A673 (cell line): ENCODE measurements around the gene ZNF428.

ENCODE experiments used
- EZH2 ChIP-seq: fragments of 200-600 bp; sonication (generic); IDR thresholded peaks from 2 replicates; pipeline ENCODE4 v1.6.1; 2017; ENCODE audit warnings: borderline replicate concordance, low read depth, mild to moderate bottlenecking, mixed read lengths, antibody characterized with exemption, low read length; ENCODE audit not compliant: poor library complexity, severe bottlenecking
- TF ChIP-seq, protein P1 (sequence below): fragments of 300-800, 200-600 bp; sonication (generic); conservative IDR thresholded peaks from 2 replicates; pipeline ENCODE4 v1.5.1; 2017; ENCODE audit warnings: low read depth, mild to moderate bottlenecking, antibody characterized with exemption, low read length, moderate library complexity, mixed read lengths

GRCh38 chr19:43642531-43642930, 23.1 kb upstream of the ZNF428 start:
- TF ChIP-seq, protein P1, sequence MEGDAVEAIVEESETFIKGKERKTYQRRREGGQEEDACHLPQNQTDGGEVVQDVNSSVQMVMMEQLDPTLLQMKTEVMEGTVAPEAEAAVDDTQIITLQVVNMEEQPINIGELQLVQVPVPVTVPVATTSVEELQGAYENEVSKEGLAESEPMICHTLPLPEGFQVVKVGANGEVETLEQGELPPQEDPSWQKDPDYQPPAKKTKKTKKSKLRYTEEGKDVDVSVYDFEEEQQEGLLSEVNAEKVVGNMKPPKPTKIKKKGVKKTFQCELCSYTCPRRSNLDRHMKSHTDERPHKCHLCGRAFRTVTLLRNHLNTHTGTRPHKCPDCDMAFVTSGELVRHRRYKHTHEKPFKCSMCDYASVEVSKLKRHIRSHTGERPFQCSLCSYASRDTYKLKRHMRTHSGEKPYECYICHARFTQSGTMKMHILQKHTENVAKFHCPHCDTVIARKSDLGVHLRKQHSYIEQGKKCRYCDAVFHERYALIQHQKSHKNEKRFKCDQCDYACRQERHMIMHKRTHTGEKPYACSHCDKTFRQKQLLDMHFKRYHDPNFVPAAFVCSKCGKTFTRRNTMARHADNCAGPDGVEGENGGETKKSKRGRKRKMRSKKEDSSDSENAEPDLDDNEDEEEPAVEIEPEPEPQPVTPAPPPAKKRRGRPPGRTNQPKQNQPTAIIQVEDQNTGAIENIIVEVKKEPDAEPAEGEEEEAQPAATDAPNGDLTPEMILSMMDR = no peak
- no peak for TF ChIP-seq EZH2
